Heart left ventricle (tissue), 13 donors: Measurements from ENCODE around the gene IMMP2L.

Source experiments
- POLR2A ChIP-seq, 2 donors: fragments of 450-650 bp; IDR thresholded peaks; one replicate each; pipeline ENCODE4 v1.6.1; 2017; ENCODE audit warnings: antibody characterized with exemption in 2 of 2, mild to moderate bottlenecking in 2 of 2, moderate library complexity in 2 of 2
- TF ChIP-seq, protein P1 (sequence below), 12 donors: fragments of 200-600 bp; sonication (generic) in 4 of 12; IDR thresholded peaks; one replicate each; pipeline versions ENCODE4 v1.5.0 to v1.8.0; 2018 to 2022; ENCODE audit warnings: antibody characterized with exemption in 12 of 12, mild to moderate bottlenecking in 5 of 12
- donor health status: ischemic (EF 13 %, LVEDD 7.1; RV severe dilation, severe dysfunction).
- donor health status: DM: no; HTN: yes; CAD: no.
- donor health status: DM: no; HTN: no; CAD: no.
- donor health status: ischemic (EF 25% LVEDD 6.9; RV normal size, moderate dysfunction).
- donor health status: ischemic (EF 25% LVEDD 5.7; RV mildly dilated, moderate dysfunction).
- donor health status: ischemic (EF 35%, LVEDD 5.7; RV mildly dilated, moderate dysfunction).
- donor health status: nonischemic (EF 11% LVEDD 7.7; RV severe dilation, severe dysfunction).
- donor health status: DM: yes; HTN: yes; CAD: no.
- donor health status: PGD.
- donor health status: ischemic (EF 29% LVEDD 5.4; RV normal size, mild dysfunction).
- donor health status: nonischemic (EF 23%, LVEDD 6.1; RV moderate dilation, normal function).

DNA sequence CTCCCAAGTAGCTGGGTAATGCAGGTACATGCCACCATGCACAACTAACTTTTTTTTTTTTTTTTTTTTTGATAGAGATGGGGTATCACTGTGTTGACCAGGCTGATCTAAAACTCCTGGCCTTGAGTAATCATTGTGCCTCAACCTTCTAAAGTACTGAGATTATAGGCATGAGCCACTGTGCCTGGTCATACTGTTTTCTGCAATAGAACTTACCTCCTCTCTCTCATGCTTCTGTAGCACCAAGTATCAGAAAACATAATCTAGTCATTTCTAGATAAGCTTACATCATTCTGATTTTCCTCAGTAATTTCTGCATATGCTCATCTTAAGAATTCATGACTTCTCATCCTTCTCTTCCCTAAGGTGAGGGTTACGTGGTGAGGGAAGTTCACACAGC is 210.0 kb downstream of the IMMP2L start:
- TF ChIP-seq, protein P1, sequence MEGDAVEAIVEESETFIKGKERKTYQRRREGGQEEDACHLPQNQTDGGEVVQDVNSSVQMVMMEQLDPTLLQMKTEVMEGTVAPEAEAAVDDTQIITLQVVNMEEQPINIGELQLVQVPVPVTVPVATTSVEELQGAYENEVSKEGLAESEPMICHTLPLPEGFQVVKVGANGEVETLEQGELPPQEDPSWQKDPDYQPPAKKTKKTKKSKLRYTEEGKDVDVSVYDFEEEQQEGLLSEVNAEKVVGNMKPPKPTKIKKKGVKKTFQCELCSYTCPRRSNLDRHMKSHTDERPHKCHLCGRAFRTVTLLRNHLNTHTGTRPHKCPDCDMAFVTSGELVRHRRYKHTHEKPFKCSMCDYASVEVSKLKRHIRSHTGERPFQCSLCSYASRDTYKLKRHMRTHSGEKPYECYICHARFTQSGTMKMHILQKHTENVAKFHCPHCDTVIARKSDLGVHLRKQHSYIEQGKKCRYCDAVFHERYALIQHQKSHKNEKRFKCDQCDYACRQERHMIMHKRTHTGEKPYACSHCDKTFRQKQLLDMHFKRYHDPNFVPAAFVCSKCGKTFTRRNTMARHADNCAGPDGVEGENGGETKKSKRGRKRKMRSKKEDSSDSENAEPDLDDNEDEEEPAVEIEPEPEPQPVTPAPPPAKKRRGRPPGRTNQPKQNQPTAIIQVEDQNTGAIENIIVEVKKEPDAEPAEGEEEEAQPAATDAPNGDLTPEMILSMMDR (IDR thresholded peaks at IDR 0.05) = no peak
- no peak for TF ChIP-seq POLR2A (IDR thresholded peaks at IDR 0.05)
